Activated CD4-positive, alpha-beta T cell treated with anti-CD3 and anti-CD28 coated beads for 36 hours (primary cell): ENCODE data around the gene CETP. TPM values are rescaled to one million over a fixed set of nuclear protein-coding genes. Genes with fewer than 3 reads are reported as not detected.
A peak's percentile ranks its signal among the peaks of the same experiment; 100 is the strongest.
"Not testable (repeated sequence)": the region's sequence is repeated elsewhere in the genome, so short reads cannot be mapped to it uniquely, and the experiment has no call there.

ENCODE experiments used
- ATAC-seq: fragments of 200-7000 bp; cut with Tn5 transposase; one replicate; pipeline ENCODE4 v1.10.0; 2021; ENCODE audit warnings: mild to moderate bottlenecking, moderate library complexity
- CTCF ChIA-PET: fragments of 350-600 bp; sonication (Branson Sonifier 250); formaldehyde crosslinking; loops from one replicate; lab custom pipeline; 2021; ENCODE audit warnings: antibody characterized with exemption; lab: Charles Lee
- POLR2A ChIA-PET: fragments of 350-600 bp; sonication (Branson Sonifier 250); formaldehyde crosslinking; loops from one replicate; lab custom pipeline; 2021; ENCODE audit warnings: antibody characterized with exemption, inconsistent platforms; lab: Charles Lee
- DNase-seq: peaks from one replicate; pipeline ENCODE4 v3.0.0-alpha.2; 2020
- H3K27ac Mint-ChIP-seq: one replicate; pipeline ENCODE4 v1.8.0; 2021; ENCODE audit warnings: mixed read lengths
- H3K27me3 Mint-ChIP-seq: one replicate; pipeline ENCODE4 v1.8.0; 2021; ENCODE audit warnings: mixed read lengths
- H3K36me3 Mint-ChIP-seq: one replicate; pipeline ENCODE4 v1.8.0; 2021; ENCODE audit warnings: low read depth, mixed read lengths
- H3K4me1 Mint-ChIP-seq: one replicate; pipeline ENCODE4 v1.8.0; 2021; ENCODE audit warnings: mixed read lengths
- H3K4me3 Mint-ChIP-seq: one replicate; pipeline ENCODE4 v1.8.0; 2021; ENCODE audit warnings: mild to moderate bottlenecking, moderate library complexity, mixed read lengths
- H3K9me3 Mint-ChIP-seq: one replicate; pipeline ENCODE4 v1.8.0; 2021; ENCODE audit warnings: low read depth, mixed read lengths
- intact Hi-C, 2 experiments: fragments of 100-400 bp; cut with DNase I in 1 of 2; cut with micrococcal nuclease in 1 of 2; formaldehyde crosslinking; loops; one replicate each; pipeline versions ENCODE4 v1.14.2 to v1.15.1; 2022 to 2024; cut with DNase I, micrococcal nuclease
- total RNA-seq, 2 experiments: library from RNA; stranded (reverse); gene quantifications; one replicate each; pipeline ENCODE4 v1.2.3, GENCODE V29; 2021

The CETP gene
- total RNA-seq, 2 experiments from 2014 or later, result 0.14 TPM; not detected in 1

DNA sequence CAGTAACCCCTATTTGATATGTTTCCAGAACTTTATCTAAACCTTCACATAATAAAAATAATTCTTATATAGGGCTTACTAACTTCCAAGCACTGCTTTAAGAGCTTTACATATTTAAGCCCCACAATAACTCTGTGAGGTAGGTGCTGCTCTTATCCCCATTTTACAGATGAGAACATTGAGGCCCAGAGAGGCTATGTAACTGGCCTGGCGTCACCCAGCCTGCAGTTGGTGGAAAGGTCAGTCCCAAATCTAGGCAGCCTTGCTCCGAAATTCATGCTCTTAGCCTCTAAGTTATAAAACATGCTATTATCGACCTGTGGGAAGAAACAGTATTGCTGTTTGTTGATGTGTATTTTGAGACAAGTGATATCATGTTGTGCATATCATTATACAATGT lies 36.6 kb downstream of the CETP start:
- peak overlapping the region; percentile 59 for H3K4me3 Mint-ChIP-seq
- no peaks in the 10 kb centered on the region for H3K27me3 Mint-ChIP-seq
- intact Hi-C loops, result loop anchor here in 1 of 2 experiments (10.0 kb wide), 1 partner anchor 804 kb away; the partner anchor contains the start of gene GNAO1
- no peaks in the 10 kb centered on the region for H3K9me3 Mint-ChIP-seq
- peaks cover 93% of the 10 kb centered on the region for H3K4me1 Mint-ChIP-seq
- ChIA-PET POLR2A (interaction anchor here (0.6 kb wide), 1 partner anchor 293 kb away, joined by 3 read pairs; no protein-coding TSS in a partner anchor), CTCF (interaction anchor here (2.6 kb wide), 1 partner anchor 86 kb away, joined by 9 read pairs; no protein-coding TSS in a partner anchor)
- H3K36me3 Mint-ChIP-seq, result peaks cover 56% of the 10 kb centered on the region
- peak overlapping the region; percentile 98 for H3K27ac Mint-ChIP-seq
- no peak for ATAC-seq
- DNase-seq, result no peak

DNA sequence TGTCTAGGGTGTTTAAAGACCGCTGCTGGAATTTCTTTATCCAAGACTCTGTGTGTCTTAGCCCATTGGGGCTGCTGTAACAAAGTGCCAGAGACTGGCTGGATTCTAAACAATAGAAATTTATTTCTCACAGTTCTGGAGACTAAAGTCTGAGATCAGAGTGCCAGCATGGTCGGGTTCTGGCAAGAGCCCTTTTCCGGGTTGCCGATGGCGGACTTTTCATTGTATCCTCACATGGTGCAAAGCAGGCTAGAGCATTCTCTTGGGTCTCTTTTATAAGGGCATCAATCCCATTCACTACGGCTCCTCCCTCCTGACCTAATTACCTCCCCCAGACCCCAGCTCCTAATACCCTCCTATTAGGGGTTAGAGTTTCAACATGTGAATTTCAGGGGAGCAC lies 37.1 kb downstream of the CETP start:
- intact Hi-C loops, result loop anchor here in 1 of 2 experiments (10.0 kb wide), 1 partner anchor 804 kb away; the partner anchor contains the start of gene GNAO1
- H3K4me3 Mint-ChIP-seq, result peak overlapping the region; percentile 59
- ChIA-PET POLR2A (interaction anchor here (1.6 to 2.1 kb wide), 2 partner anchors 9 to 14 kb away, joined by 6 to 10 read pairs; partner anchors contain the start of gene NLRC5), CTCF (interaction anchor here (0.6 to 2.6 kb wide), 4 partner anchors 9 to 154 kb away, joined by 3 to 9 read pairs (median 4); partner anchors contain the start of gene NLRC5)
- H3K36me3 Mint-ChIP-seq, result peaks cover 56% of the 10 kb centered on the region
- H3K27me3 Mint-ChIP-seq, result no peaks in the 10 kb centered on the region
- DNase-seq, result no peak
- ATAC-seq, result no peak
- peaks cover 93% of the 10 kb centered on the region for H3K4me1 Mint-ChIP-seq
- peak overlapping the region; percentile 98 for H3K27ac Mint-ChIP-seq
- no peaks in the 10 kb centered on the region for H3K9me3 Mint-ChIP-seq

DNA sequence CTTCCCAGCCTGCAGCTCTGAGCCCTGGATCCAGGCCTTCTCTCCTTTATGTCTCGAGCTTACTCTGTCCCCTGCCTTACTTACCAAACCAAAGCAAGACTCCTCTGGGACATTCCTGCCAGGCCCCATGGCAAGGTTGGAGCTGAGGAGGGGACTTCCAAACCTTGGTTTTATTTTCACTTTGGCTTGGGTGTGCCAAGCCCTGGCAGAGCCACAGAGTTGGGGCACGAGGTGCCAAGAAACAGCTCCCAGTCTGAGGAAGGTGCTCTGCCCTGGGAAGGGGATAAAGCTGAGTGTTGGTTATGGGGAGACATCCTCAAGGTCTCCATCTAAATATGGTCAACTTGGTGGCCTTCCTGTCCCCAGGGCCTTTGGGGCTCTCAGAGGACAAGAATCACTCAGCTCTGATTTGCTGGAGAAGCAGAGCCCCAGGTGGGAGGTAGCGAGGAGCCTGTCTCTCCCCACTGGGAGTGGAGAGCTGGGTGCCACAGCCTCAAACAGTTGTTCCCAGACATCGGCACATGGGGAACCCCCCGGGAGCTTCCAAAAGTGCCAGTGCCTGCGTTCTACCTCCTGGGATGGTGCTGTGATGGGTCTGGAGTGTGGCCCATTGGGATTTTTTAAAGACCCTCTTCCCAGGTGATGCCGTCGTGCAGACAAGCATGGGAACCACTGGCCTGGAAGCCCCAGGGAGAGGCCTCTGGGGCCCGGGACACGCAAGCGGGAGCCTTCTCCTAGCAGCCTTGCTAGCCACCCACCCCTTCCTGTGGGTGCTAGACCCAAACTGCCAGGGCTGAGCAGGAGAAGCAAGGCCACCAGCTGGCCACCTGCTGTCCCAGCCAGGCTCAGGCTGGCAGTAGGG lies 37.9 kb downstream of the CETP start:
- Mint-ChIP-seq H3K36me3 (peaks cover 56% of the 10 kb centered on the region), H3K27ac (peak overlapping the region; percentile 98), H3K9me3 (no peaks in the 10 kb centered on the region), H3K4me3 (peak overlapping the region; percentile 59), H3K27me3 (no peaks in the 10 kb centered on the region), H3K4me1 (peaks cover 93% of the 10 kb centered on the region)
- POLR2A ChIA-PET, result interaction anchor here (0.7 to 2.1 kb wide), 4 partner anchors 10 to 23 kb away, joined by 3 to 10 read pairs (median 5); partner anchors contain the start of gene NLRC5
- DNase-seq (peak; percentile 63), ATAC-seq (peak; percentile 45)
- intact Hi-C loops, result loop anchor here (1.0 to 10.0 kb wide), 3 partner anchors 10 to 805 kb away; partner anchors contain the start of genes GNAO1 (in 1 of the 2) and NLRC5 (in 1 of the 2)
- CTCF ChIA-PET, result interaction anchor here (0.6 to 2.6 kb wide), 9 partner anchors 10 to 153 kb away, joined by 3 to 9 read pairs (median 3); partner anchors contain the start of gene NLRC5

DNA sequence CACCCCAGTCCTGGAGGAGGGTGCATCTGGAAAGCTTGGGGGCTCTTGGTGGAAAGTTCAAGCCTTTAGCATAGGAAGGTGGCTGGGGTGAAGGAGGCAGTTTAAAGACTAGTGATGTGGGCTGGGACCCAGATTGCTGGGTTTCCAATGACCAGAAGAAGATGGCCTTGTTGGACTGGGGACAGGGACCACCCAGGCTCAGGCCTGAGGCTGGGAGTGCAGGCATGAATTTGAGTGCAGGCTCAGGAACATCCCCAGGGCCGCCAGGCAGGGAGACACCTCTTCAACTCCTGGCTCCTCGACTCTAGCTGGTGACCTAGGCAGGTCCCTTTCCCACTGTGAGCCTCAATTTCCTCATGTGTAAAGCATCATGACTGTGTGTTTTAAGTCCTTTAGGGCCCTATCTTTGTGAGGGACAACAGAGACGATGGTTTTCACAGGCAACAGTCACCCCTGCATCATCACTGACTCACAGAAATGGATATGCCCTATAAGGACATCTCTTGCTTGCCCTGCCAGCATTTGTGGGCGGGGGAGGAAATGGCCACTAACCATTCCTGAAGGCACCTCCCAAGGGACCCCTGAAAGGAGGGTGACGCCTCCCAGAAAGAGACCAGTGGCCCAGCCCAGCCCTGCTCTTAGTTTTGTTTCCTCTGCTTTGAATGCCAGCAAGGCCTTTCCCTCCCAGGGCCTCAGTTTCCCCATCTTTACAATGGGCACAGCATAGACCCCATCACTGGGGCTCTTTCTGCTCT lies 38.7 kb downstream of the CETP start:
- ATAC-seq (peak; percentile 89), DNase-seq (peak; percentile 82)
- Mint-ChIP-seq H3K27me3 (no peaks in the 10 kb centered on the region), H3K36me3 (peaks cover 61% of the 10 kb centered on the region), H3K4me1 (peaks cover 92% of the 10 kb centered on the region), H3K27ac (peak overlapping the region; percentile 98), H3K9me3 (no peaks in the 10 kb centered on the region), H3K4me3 (peak overlapping the region; percentile 59)
- intact Hi-C loops, result loop anchor here (1.0 kb wide), 2 partner anchors 11 to 14 kb away; partner anchors contain the start of gene NLRC5 (in 1 of the 2)
- POLR2A ChIA-PET, result interaction anchor here (1.5 to 2.1 kb wide), 3 partner anchors 11 to 16 kb away, joined by 4 to 10 read pairs (median 6); partner anchors contain the start of gene NLRC5
- CTCF ChIA-PET, result interaction anchor here (0.6 to 1.1 kb wide), 5 partner anchors 11 to 49 kb away, joined by 3 to 5 read pairs (median 3); partner anchors contain the start of gene NLRC5

GRCh38 chr16:57001026-57001679 lies 39.4 kb downstream of the CETP start:
- POLR2A ChIA-PET, result interaction anchor here (1.5 to 2.1 kb wide), 2 partner anchors 12 to 15 kb away, joined by 4 to 10 read pairs; partner anchors contain the start of gene NLRC5
- Mint-ChIP-seq H3K27ac (peak overlapping the region; percentile 98), H3K4me1 (peaks cover 90% of the 10 kb centered on the region), H3K4me3 (no peak overlapping the region), H3K27me3 (no peaks in the 10 kb centered on the region), H3K9me3 (no peaks in the 10 kb centered on the region), H3K36me3 (peaks cover 59% of the 10 kb centered on the region)
- intact Hi-C loops, result no loop called here
- ATAC-seq (no peak), DNase-seq (peak; percentile 4)
- CTCF ChIA-PET, result interaction anchor here (1.0 kb wide), 1 partner anchor 37 kb away, joined by 3 read pairs; no protein-coding TSS in a partner anchor

GRCh38 chr16:57003439-57004386 lies 42.0 kb downstream of the CETP start:
- H3K27me3 Mint-ChIP-seq, result no peaks in the 10 kb centered on the region
- intact Hi-C loops, result no loop called here
- peaks cover 53% of the 10 kb centered on the region for H3K36me3 Mint-ChIP-seq
- POLR2A ChIA-PET, result interaction anchor here (1.4 kb wide), 1 partner anchor 9 kb away, joined by 3 read pairs; no protein-coding TSS in a partner anchor
- CTCF ChIA-PET, result interaction anchor here (0.6 kb wide), 1 partner anchor 458 kb away, joined by 3 read pairs; the partner anchor contains the start of gene POLR2C
- no peak for DNase-seq
- no peaks in the 10 kb centered on the region for H3K9me3 Mint-ChIP-seq
- peaks cover 84% of the 10 kb centered on the region for H3K4me1 Mint-ChIP-seq
- H3K27ac Mint-ChIP-seq, result peak overlapping the region; percentile 66
- no peak overlapping the region for H3K4me3 Mint-ChIP-seq
- no peak for ATAC-seq

DNA sequence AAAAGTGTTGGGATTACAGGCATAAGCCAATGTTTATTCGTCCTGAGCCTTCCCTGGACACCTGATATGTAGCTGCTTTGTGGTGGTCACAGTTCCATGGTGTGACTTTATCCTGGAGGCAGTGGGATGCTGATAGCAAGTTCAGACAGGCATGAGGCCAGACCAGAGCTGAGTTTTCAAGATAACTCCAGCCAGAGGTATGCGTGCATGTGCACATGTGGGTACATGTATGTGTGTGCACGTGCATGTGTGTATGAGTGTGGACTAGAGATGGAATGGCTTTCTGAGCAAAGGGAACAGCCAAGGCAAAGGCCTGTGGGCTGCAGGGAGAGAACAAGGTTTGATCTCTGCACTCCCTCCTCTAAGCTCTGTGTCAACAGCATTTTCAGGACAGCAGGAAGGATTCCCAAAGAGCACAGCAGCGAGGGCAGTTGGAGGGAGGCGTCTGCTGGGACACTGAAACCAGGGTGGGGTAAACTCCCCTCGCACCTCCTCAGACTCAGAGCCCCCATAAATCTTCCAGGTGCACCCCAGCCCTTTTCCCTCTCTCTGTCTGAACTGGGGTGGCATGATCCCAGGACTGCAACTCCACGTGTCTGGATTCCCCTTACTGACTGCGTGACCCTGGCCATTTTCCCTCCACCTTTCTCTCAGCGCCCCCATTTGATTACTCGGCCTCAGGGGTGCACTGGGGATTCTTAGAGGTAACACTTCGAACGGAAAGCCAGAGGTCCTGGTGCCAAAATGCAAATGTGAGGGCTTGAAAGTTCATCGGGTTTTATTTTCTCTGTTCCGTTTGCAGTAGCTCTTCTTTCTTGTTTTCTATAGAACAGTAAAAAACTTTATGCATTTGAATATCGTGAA lies 42.9 kb downstream of the CETP start:
- DNase-seq, result peak; percentile 2
- intact Hi-C loops, result no loop called here
- ChIA-PET POLR2A (interaction anchor here (1.4 kb wide), 2 partner anchors 8 to 15 kb away, joined by 3 to 4 read pairs; partner anchors contain the start of gene NLRC5), CTCF (interaction anchor here (0.6 to 1.8 kb wide), 3 partner anchors 12 to 458 kb away, joined by 3 to 8 read pairs (median 6); partner anchors contain the start of gene POLR2C)
- Mint-ChIP-seq H3K9me3 (no peaks in the 10 kb centered on the region), H3K4me3 (no peak overlapping the region), H3K27ac (peak overlapping the region; percentile 66), H3K36me3 (peaks cover 50% of the 10 kb centered on the region), H3K4me1 (peaks cover 82% of the 10 kb centered on the region), H3K27me3 (no peaks in the 10 kb centered on the region)
- no peak for ATAC-seq

DNA sequence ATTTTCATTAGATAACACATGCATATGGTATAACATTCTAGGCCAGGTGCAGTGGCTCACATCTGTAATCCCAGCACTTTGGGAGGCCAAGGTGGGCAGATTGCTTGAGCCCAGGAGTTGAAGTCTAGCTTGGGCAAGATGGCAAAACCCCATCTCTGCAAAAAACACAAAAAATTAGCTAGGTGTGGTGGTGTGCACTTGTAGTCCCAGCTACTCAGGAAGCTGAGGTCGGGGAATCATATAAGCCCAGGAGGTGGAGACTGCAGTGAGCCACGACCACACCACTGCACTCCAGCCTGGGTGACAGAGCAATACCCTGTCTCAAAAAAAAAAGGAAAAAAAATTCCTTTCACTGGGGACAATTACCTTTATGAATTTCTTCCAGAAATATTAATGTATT lies 43.8 kb downstream of the CETP start:
- intact Hi-C loops, H3K27ac Mint-ChIP-seq, H3K27me3 Mint-ChIP-seq, H3K4me3 Mint-ChIP-seq, ATAC-seq, H3K9me3 Mint-ChIP-seq: not testable (repeated sequence)
- POLR2A ChIA-PET, result interaction anchor here (0.6 to 1.4 kb wide), 4 partner anchors 10 to 47 kb away, joined by 3 to 4 read pairs (median 4); partner anchors contain the start of gene NLRC5
- CTCF ChIA-PET, result interaction anchor here (0.6 to 1.8 kb wide), 3 partner anchors 13 to 114 kb away, joined by 4 to 8 read pairs (median 6); no protein-coding TSS in a partner anchor
- Mint-ChIP-seq H3K36me3 (peaks cover 52% of the 10 kb centered on the region), H3K4me1 (peaks cover 79% of the 10 kb centered on the region)
- peak; percentile 5 for DNase-seq
